G401 (cell line): ENCODE data around the gene GAB2. TPM values are rescaled to one million over a fixed set of nuclear protein-coding genes. Genes with fewer than 3 reads are reported as not detected.
A peak's percentile ranks its signal among the peaks of the same experiment; 100 is the strongest.

Source experiments
- DNase-seq: peaks from one replicate; pipeline ENCODE4 v3.0.0-alpha.2; 2015; ENCODE audit warnings: low spot score
- in situ Hi-C: cut with HindIII; loops from 2 replicates; pipeline ENCODE4 v1.10.0; 2016; ENCODE audit warnings: low sequenced_read_pairs, mixed read lengths
- total RNA-seq: library from RNA; depleted of rRNA; stranded (reverse); fragments of >200 nt; shearing (Covaris generic); gene quantifications from 2 replicates; pipeline ENCODE4 v1.2.3, GENCODE V29; 2014

Gene GAB2
- total RNA-seq, 1 experiment from 2014 or later, result 13.9 TPM

DNA sequence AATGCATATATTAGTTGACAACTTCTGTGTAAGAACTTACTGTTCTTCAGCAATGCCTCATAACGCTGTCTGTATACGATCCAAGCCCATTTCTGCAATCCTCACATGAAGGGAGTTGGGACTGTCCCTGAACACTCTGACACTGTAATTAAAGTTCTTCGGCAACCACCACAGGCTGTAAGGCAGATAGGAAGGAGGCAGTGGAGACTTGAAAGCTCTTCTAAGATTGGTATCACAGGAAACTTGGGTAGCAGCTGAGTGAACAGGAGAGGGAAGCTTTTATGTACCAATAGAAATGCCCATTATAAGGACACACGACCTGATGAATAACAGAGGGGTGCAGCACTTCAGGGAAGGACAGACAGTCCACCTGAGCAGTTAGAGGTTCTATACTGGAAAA lies 12.0 kb upstream of the GAB2 start:
- no peak for DNase-seq
- in situ Hi-C loops, result no loop called here

DNA sequence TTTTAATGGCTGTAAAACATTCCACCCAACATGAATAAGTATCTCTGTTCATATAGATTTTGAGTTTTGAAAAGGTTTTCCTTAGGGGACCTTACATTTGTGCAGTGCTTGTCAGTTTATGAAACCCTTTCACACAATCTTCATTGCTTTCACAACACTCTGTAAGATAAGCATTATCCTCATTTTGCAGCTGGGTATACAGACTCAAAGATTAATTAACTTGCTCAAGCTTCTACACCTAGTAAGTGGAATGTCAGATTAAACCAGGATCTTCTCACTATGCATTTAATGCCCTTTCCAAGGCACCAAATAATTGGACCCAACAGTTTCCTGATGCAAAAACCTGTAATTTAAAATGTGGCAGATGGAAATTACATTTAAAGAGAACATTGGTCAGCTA lies 11.6 kb upstream of the GAB2 start:
- in situ Hi-C loops, result no loop called here

DNA sequence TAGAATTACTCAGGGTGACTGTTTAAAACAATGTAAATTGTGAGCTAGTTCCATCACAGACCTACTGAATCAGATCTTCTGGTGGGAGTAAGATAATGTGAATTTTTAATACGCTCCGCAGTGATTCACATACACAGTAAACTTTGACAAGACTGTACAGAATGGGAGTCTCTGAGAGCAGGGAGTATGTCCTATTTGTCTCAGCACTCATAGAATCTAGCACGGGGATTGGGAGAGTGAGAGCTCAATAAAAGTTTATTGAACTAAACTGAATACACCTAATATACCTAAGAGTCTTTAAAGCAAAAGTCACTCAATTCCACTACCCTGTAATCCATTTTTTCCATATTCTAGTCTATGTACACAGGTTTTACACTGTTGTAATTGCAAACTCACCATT lies 11.2 kb upstream of the GAB2 start:
- DNase-seq, result no peak
- in situ Hi-C loops, result no loop called here

More for the DNA sequence above, 11.6 kb upstream of the GAB2 start:
- DNase-seq, result no peak

DNA sequence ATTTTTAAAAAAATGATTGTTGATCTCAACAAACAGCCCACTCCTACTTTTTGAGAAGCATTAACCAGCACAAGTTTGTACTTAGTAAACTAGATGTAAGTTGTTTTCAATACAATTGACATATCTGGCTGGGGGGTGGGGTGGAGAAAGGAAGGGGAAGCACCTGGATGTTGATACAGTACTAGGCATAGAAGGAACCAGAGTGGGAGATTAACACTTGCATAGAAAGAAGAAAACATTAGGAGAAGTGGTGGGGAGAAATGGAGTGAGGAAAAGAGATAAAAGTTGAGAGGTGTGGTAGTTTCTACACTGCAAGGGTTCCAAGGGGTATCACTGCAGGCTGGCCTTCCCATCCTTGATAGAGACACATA lies 10.6 kb upstream of the GAB2 start:
- in situ Hi-C loops, result no loop called here
- DNase-seq, result no peak

DNA sequence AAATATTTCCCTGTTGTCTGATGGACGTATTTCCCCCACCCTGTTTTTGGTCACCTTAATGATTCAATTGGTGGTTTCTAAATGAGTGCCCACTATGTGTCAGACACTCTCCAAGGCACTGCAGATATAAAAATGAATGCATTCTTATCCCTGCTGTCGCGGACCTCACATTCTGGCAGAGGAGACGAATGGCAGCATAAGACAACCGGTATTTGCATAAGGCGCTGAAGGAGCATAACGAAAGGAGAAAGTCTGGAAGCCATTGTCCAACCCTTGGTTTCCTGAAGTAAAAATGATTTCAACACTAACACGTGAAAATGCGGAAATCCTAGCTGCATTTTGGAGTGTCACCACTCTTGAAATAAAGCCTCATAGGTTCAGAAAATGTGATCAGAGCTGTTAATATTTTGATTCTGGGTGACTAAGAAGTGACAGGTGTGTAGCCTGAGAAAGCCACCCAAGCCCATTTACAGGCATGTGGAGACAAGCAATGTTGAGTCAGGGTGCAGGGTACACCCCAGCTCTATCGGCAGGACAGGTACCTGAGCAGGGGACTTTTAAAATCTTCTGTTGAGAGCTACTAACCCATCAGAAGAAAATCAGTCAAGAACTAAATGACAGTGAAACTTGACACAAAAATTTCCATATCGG lies 10.1 kb upstream of the GAB2 start:
- in situ Hi-C loops, result no loop called here

DNA sequence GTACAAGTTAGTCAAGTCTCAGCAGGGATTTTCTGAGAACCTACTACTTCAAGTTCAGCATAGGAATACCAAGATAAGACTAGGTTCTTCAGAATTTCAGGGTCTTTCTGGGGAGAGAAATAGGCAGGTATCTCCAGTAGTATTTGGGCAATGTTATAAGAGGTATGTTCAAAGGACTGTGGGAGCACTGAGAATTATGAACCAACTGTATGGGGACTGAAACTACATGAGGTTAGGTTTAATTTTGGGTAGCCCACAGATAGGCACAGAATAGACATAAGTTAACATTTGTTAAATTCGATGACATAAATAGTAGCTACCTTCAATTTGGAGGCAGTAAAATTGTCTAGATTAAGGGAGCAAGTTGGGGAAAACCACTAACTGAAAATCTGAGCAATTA lies 9.2 kb upstream of the GAB2 start:
- no peak for DNase-seq
- in situ Hi-C loops, result no loop called here

More for the DNA sequence above, 10.1 kb upstream of the GAB2 start:
- no peak for DNase-seq

DNA sequence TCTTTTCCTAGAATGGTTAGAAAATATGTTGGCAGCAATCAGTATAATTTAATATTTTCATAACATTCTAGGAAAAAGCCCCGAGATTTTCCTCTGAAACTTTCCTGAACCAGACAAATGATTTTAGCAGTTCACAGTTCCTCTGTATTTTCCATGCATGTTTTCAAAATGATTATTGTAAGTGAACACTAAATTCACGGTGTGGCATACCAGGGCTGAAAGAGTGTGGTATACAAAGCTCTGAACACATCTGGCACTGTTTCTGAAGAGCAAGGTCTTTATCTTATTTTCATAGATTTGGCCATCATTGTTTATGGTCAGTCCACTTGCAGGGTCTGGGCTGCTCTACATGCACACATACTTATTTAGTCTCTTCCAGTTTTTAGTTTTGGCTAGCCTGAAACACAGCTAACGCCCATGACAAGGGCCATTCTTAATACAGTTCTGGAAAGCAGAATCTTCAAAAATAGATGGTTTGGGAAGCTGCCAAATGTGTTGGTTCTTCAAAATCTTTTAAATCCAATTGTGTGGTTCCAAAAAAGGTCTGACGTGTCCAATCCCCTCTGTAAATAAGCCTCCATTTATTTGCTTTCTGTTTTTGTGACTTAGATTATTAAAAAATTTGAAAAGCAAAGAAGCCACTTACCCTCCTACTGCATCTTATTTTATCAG lies 7.9 kb upstream of the GAB2 start:
- in situ Hi-C loops, result no loop called here
- DNase-seq, result no peak

DNA sequence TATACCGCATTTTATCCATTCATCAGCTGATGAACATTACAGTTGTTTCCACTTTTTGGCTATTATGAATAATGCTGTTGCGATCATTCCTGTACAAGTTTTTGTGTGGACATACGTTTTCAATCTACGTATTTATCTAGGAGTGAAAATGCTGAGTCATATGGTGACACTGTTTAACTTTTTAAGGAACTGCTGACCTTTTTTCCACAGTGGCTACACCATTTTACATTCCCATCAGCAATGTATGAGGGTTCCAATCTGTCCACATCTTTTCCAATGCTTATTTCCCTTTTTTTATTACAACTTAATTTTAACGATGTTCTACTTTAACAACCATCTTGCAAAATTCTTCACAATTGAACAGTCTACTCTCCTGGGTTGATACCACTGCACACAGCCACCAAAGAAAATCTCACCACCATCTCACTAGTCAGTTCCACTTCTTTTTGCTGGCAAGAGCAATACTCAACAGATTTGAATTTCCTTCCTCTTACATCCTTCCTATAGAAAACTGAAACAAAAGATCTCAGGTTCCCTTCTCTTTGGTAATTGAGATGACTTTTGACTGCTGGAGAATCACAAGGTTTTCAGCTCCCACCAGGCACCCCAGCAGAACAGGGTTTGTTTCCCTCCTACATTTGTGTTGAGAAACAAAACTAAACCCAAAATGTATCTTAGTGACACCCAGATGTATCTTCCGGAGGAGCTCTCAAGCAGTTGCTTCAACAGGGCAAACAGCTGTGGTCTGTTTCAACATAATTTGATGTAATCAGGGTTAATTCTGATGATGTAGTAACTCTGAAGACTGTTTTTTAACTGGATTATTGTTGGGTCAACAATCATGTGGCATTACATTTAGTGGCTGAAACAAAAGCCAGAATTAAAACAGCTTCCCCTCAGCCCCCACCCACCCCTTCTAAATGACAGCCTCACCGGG lies 7.0 kb upstream of the GAB2 start:
- in situ Hi-C loops, result no loop called here
- no peak for DNase-seq

DNA sequence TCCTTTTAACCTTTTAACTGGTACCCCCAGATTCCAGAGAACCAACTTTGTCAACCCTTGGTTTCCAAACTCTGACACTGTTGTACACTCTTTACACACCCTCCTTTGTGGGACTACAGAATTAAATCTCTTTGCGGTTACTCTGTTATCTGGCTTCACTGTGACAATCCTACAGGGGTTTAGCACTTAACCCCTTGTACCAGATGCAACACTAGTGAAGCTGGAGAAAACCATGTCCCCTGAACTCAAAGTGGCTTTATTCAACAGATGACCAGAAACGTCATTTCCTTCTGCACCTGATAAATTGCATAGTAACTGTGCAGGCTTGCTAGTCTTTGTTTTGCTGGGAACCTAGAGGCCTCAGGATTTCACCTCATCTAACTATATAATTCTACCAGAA lies 5.6 kb upstream of the GAB2 start:
- in situ Hi-C loops, result no loop called here
- no peak for DNase-seq

DNA sequence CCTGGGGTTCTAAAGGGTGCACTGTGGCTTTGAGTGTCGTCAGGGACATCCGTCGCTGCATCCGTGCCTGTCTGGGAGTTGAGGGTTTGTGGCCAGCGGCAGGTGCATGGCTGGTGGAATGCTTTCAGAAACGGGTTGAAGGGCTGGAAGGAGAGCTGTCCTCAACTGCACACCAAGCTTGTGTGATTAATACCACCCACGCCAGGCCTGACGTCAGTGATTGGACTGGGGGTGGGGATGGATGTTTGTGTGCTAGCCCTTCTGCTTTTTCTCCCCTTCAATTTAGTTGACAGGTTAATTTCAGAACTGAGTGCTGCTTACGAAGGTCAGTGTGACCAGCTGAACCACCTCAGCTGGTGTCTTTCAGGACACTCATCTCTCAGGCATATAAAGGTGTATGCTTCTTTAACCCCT lies 3.2 kb upstream of the GAB2 start:
- DNase-seq, result no peak
- in situ Hi-C loops, result no loop called here

DNA sequence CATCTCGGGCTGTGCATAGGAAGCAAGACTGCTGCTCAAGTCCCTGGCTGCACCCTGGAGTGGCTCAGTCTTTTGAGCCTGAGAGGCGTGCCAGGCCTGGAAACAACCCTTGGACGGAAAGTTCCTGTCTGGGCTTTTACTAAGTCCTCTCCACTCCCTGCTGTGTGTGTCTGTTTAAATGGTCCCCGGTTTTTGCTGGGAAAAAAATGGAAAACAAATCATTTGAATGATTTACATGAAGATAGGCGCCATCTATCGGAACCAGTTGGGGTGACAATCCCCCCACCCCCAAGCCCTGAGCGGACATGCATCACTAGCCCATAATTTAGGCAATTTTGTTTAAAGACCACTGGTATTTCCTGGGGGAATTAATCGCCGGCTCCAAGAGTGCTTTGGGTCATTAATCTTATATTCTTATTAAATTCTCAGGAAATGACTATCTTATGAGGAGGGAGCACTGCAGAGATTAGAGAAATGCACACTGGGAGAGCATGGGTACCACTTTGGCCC lies 2.7 kb upstream of the GAB2 start:
- in situ Hi-C loops, result no loop called here
- DNase-seq, result peak; percentile 64

DNA sequence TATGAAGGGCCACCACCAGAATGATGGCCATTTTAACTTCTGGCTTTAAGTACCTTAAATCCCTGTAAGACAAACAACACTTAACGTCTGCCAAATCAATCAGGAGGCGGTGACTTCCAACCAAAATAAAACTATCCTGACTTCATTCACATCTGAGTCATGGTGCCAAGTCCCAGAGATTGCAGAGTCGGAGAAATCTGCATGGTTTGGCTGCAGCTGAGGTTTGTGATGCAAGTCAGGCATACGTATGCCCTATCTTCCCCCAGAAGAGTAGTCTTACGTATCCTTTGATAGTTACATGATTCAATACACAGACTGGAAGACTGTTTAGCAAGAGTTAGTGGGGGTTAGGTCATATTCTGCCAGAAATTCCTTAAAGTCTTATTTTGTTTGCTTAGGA lies 1.7 kb upstream of the GAB2 start:
- DNase-seq, result no peak
- in situ Hi-C loops, result no loop called here

DNA sequence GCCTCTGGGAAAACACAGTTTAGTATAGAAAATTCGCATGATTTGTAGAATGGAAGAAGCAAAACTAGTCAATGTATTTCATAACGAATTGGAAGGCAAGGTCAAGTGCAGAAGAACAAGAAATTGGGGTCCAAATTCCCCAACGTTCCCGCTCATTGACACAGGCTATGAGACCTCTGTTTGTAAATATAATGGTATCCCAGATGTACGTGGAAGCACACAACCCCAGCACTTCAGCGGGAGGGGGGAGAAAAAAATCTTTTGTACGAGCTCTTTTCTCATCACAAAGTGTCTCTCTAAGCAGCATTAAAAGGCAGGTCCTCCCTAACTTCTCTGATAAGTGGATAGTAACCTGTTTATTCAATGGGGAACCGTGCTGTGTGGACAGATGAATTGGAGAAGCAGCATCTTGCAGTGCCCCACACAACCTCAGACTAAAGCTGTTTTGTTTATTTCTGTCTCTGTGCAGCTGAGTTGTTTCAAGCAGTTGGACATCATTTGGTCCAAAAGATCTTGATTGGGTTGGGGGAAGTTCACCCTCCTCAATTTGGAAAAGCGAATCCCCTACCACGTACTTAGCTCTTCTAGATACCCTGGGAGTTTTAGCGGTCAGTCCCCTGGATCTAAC lies 1.1 kb upstream of the GAB2 start:
- in situ Hi-C loops, result no loop called here

DNA sequence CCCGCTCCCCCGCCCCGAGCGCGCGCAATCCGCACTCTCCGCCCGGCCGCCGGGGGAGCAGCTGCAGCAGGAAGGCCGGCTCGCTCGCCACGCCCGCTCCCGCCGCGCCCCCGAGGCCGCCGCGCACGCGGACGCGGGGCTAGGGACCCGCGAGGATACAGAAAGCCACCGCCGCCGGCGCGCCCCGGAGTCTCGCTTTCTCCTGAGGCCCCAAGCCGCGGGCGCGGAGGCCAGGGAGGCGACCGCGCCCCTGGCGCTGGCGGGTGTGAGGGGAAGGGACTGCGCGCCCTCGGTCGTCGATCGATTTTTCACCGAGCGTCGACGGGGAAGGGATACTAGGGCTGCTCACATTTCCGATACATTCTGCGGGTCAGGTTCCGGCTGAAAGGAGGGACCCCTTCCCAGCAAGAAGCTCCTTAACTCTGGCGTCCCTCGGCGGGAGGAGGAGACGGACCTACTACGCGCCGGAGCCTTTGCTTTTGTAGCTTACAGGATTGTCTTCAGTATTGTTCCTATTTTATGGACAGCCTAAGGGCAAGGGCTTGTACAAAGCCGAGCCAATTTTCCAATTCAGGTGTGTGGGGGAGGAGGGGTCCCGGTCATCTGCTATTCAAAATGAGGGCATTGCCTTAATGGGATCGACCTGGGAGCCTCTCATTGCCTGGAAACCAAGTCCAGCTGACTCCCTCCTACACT lies 416 bp upstream of the GAB2 start:
- peak; percentile 68 for DNase-seq
- in situ Hi-C loops, result no loop called here

More for the DNA sequence above, 1.1 kb upstream of the GAB2 start:
- no peak for DNase-seq

DNA sequence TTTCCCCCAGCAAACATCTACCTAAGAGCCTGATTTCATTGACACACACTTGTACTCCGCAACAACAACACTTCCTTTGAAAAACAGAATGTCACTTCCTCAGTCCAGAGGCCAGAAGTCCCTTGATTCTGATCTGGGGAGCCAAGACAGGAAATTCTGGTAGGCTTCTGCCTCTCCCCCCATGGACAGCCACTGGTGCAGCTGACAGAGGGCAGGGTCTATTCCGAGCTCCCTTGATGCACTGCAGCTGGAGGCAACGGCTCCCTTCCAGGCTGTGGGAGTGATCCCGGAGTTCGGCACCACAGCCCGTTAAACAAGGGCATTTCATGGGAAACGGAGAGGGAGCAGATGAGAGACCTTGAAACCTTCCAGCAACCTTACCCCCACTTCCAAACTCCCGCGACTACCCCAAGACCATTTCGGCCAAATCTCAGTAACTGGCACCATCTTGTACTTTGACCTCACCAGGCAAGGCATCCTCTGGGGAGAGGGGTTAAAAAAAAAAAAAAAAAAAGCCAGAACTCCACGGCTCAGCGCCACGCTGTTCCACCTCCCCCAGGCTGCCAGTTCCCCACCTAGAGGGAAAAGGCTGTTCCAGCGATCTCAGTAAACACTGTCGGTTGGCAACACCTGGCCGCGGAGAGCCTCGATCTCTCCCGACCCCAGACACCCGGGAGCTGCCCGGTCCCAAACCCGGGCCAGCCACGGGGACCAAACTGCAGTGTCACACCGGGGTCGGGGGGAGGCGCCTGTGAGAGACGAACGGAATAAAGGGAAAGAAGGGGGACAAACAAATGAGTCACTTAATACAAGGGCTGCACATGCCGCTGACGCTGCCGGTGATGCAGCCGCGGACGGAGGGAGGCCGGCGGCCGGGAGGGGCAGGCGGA lies 1.1 kb downstream of the GAB2 start:
- in situ Hi-C loops, result no loop called here
- DNase-seq, result peak; percentile 71

DNA sequence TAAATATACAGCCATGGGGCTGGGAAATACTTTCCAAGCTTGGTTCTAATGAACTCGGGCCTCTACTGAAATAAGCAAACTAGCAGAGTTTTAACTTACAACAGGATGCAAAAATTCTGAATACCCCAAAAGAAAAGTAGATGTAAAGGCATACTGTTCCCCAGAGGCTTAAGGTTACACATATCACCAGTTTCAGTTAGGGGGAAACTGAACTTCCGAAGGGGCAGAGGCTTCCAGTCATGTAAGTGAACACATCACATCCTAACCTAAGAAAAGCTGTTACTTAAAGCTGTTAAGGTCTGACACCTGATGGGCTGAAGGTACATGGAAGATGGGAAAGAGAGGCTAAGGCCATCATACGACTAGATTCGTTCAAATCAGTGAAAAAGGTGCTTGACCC lies 2.3 kb downstream of the GAB2 start:
- peak; percentile 14 for DNase-seq
- in situ Hi-C loops, result no loop called here

DNA sequence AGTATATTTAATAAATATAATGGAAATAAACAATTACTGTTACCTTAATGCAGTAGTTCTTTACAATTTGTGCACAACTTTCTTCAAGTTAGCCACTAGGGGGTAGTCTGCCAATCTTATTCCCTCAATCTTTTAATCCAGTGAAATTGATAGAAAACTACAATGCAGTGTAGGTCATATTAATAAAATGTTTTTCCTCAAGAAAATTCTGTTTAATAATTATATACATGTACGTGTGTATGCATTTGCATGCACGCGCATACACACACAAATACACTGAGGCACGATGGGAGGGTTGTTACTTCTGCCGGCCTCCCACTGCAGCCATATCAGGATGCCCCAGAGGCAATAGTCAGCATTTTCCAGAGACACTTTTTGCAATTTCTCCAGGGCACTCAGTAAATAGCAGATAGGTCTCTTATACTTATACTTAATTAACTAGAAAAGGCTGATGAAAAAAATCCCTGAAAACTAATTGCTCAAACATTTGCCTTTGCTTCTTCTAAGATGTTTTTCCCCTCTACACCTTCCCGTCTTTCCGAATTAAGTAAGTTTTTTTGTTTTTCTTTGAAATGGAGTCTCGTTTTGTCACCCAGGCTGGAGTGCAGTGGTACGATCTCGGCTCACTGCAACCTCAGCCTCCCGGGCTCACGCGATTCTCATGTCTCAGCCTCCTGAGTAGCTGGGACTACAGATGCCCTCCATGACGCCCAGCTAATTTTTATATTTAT lies 3.1 kb downstream of the GAB2 start:
- in situ Hi-C loops, result no loop called here
- DNase-seq, result peak; percentile 30
